H1 (cell line): ENCODE measurements around the gene DNAH10. TPM values are rescaled to one million over a fixed set of nuclear protein-coding genes. Genes with fewer than 3 reads are reported as not detected.
A peak's percentile ranks its signal among the peaks of the same experiment; 100 is the strongest.

Experiments used
- CTCF ChIA-PET: fragments of 300-600 bp; sonication (Branson Sonifier 250); formaldehyde crosslinking; loops from one replicate; lab custom pipeline; 2021; ENCODE audit not compliant: partially characterized antibody; lab: Charles Lee
- POLR2A ChIA-PET: fragments of 300-600 bp; sonication (Branson Sonifier 250); formaldehyde crosslinking; loops from one replicate; lab custom pipeline; 2021; ENCODE audit warnings: inconsistent platforms; ENCODE audit not compliant: partially characterized antibody; lab: Charles Lee
- DNase-seq, 2 experiments: peaks; one replicate each; pipeline versions ENCODE4 v3.0.0 to v3.0.0-alpha.2; 2010 to 2022; ENCODE audit warnings: low spot score in 2 of 2, low read depth in 1 of 2, mixed read lengths in 1 of 2
- FAIRE-seq: peaks from 2 replicates; lab custom pipeline; 2011; peaks lifted over from hg19 to GRCh38; lab: Jason Lieb, UNC
- H2AFZ ChIP-seq: 2 replicates; pipeline ENCODE4 v1.8.1; 2012; ENCODE audit warnings: low read length, inconsistent platforms
- H2AK5ac ChIP-seq: 2 replicates; pipeline ENCODE4 v1.6.1; 2013; ENCODE audit warnings: low read depth, low read length
- H2BK120ac ChIP-seq: replicated peaks from 2 replicates; pipeline ENCODE3; 2013; ENCODE audit warnings: low read depth, low read length, inconsistent platforms
- H2BK12ac ChIP-seq: 2 replicates; pipeline ENCODE4 v1.6.1; 2013; ENCODE audit warnings: low read depth, low read length
- H2BK15ac ChIP-seq: 2 replicates; pipeline ENCODE4 v1.6.1; 2013; ENCODE audit warnings: low read length
- H2BK20ac ChIP-seq: 2 replicates; pipeline ENCODE4 v1.6.1; 2013; ENCODE audit warnings: low read length
- H2BK5ac ChIP-seq: 2 replicates; pipeline ENCODE4 v1.6.1; 2013; ENCODE audit warnings: low read depth, low read length
- H3K14ac ChIP-seq: 2 replicates; pipeline ENCODE4 v1.6.1; 2013; ENCODE audit warnings: inconsistent platforms; ENCODE audit not compliant: insufficient read length
- H3K18ac ChIP-seq: 2 replicates; pipeline ENCODE4 v1.6.1; 2013; ENCODE audit warnings: low read length; ENCODE audit errors: extremely low read depth
- H3K23ac ChIP-seq: 2 replicates; pipeline ENCODE4 v1.6.1; 2013; ENCODE audit warnings: inconsistent platforms; ENCODE audit not compliant: insufficient read length
- H3K23me2 ChIP-seq: 2 replicates; pipeline ENCODE4 v1.6.1; 2013; ENCODE audit warnings: low read depth, low read length
- H3K27ac ChIP-seq: 2 replicates; pipeline ENCODE4 v1.6.1; 2011; ENCODE audit warnings: low read depth, low read length, inconsistent platforms
- H3K27me3 ChIP-seq, 4 experiments: replicated peaks in 1 of 4; 1 replicate in 1 of 4; 2 replicates in 3 of 4; pipeline versions ENCODE4 v1.6.1 to v1.8.1; 2011 to 2013; ENCODE audit warnings: low read length in 3 of 4, mild to moderate bottlenecking in 3 of 4, inconsistent platforms in 2 of 4, mixed read lengths in 2 of 4, moderate library complexity in 1 of 4; ENCODE audit not compliant: control insufficient read depth in 3 of 4, insufficient read depth in 3 of 4; ENCODE audit errors: extremely low read depth in 1 of 4
- H3K36me3 ChIP-seq, 4 experiments: 2 replicates each; pipeline versions ENCODE4 v1.6.1 to v1.8.1; 2011 to 2013; ENCODE audit warnings: mild to moderate bottlenecking in 4 of 4, low read length in 3 of 4, moderate library complexity in 2 of 4, control low read depth in 1 of 4, inconsistent platforms in 1 of 4; ENCODE audit not compliant: insufficient read depth in 4 of 4, control insufficient read depth in 2 of 4
- H3K4ac ChIP-seq: replicated peaks from 2 replicates; pipeline ENCODE3; 2013; ENCODE audit warnings: low read length, low read depth, mixed read lengths, inconsistent platforms; ENCODE audit not compliant: insufficient read length
- H3K4me1 ChIP-seq, 4 experiments: replicated peaks in 1 of 4; 1 replicate in 1 of 4; 2 replicates in 3 of 4; pipeline versions ENCODE4 v1.6.1 to v1.8.1; 2011 to 2013; ENCODE audit warnings: low read length in 3 of 4, inconsistent platforms in 2 of 4, mixed read lengths in 1 of 4; ENCODE audit not compliant: insufficient read depth in 4 of 4, control insufficient read depth in 3 of 4
- H3K4me2 ChIP-seq, 2 experiments: 2 replicates each; pipeline versions ENCODE4 v1.6.1 to v1.8.1; 2011 to 2013; ENCODE audit warnings: low read depth in 2 of 2, low read length in 2 of 2, control low read depth in 1 of 2, inconsistent platforms in 1 of 2, mild to moderate bottlenecking in 1 of 2; ENCODE audit not compliant: insufficient read depth in 1 of 2
- H3K4me3 ChIP-seq, 4 experiments: fragments of 200-600, 300-600 bp in 1 of 4; sonication (generic), shearing (Covaris generic), sonication (Bioruptor Twin) in 1 of 4; 2 replicates each; pipeline versions ENCODE4 v1.5.1 to v1.8.1; 2011 to 2016; ENCODE audit warnings: low read length in 4 of 4, low read depth in 3 of 4, control low read depth in 2 of 4, inconsistent platforms in 2 of 4, mild to moderate bottlenecking in 2 of 4, mixed read lengths in 1 of 4, moderate library complexity in 1 of 4; ENCODE audit not compliant: insufficient read depth in 2 of 4; ENCODE audit errors: extremely low read depth in 1 of 4
- H3K56ac ChIP-seq: replicated peaks from 2 replicates; pipeline ENCODE3; 2013; ENCODE audit warnings: low read depth, mild to moderate bottlenecking, mixed read lengths, low read length, inconsistent platforms; ENCODE audit not compliant: insufficient read length
- H3K79me1 ChIP-seq: 2 replicates; pipeline ENCODE4 v1.6.1; 2013; ENCODE audit warnings: low read depth, low read length, control low read depth
- H3K79me2 ChIP-seq, 2 experiments: 2 replicates each; pipeline versions ENCODE4 v1.6.1 to v1.8.1; 2012 to 2013; ENCODE audit warnings: low read length in 2 of 2, mild to moderate bottlenecking in 2 of 2, inconsistent platforms in 1 of 2; ENCODE audit not compliant: insufficient read depth in 2 of 2, control insufficient read depth in 1 of 2
- H3K9ac ChIP-seq, 4 experiments: replicated peaks in 1 of 4; 1 replicate in 1 of 4; 2 replicates in 3 of 4; pipeline versions ENCODE4 v1.6.1 to v1.8.1; 2011 to 2013; ENCODE audit warnings: low read depth in 3 of 4, low read length in 3 of 4, control low read depth in 2 of 4, mild to moderate bottlenecking in 2 of 4, moderate library complexity in 2 of 4, inconsistent platforms in 1 of 4; ENCODE audit errors: extremely low read depth in 1 of 4
- H3K9me3 ChIP-seq, 2 experiments: 2 replicates each; pipeline versions ENCODE4 v1.6.1 to v1.8.1; 2012 to 2013; ENCODE audit warnings: mild to moderate bottlenecking in 2 of 2, moderate library complexity in 2 of 2, control low read depth in 1 of 2, inconsistent platforms in 1 of 2, low read depth in 1 of 2, low read length in 1 of 2, mixed read lengths in 1 of 2; ENCODE audit not compliant: insufficient read depth in 2 of 2
- H4K20me1 ChIP-seq, 2 experiments: replicated peaks in 1 of 2; 2 replicates each; pipeline versions ENCODE3 to v1.8.1; 2011 to 2013; ENCODE audit warnings: inconsistent platforms in 2 of 2, low read length in 2 of 2, mild to moderate bottlenecking in 1 of 2; ENCODE audit not compliant: insufficient read depth in 2 of 2, control insufficient read depth in 1 of 2
- H4K5ac ChIP-seq: 2 replicates; pipeline ENCODE4 v1.6.1; 2013; ENCODE audit warnings: low read length, low read depth, mixed read lengths, inconsistent platforms; ENCODE audit not compliant: insufficient read length
- H4K8ac ChIP-seq: 2 replicates; pipeline ENCODE4 v1.8.0; 2013; ENCODE audit warnings: mild to moderate bottlenecking, moderate library complexity, low read length, inconsistent platforms; ENCODE audit not compliant: insufficient read depth; ENCODE audit errors: extremely low read depth
- H4K91ac ChIP-seq: replicated peaks from 2 replicates; pipeline ENCODE3; 2013; ENCODE audit warnings: low read length, mixed read lengths, inconsistent platforms; ENCODE audit not compliant: insufficient read length
- BACH1 ChIP-seq: IDR thresholded peaks from 2 replicates; pipeline ENCODE4 v1.6.1; 2012; ENCODE audit warnings: low read length, improper control_type of control experiment
- GABPA ChIP-seq: IDR thresholded peaks from 2 replicates; pipeline ENCODE4 v1.6.1; 2011; ENCODE audit warnings: mild to moderate bottlenecking, low read length, moderate library complexity, borderline replicate concordance; ENCODE audit not compliant: insufficient read depth
- GTF2F1 ChIP-seq: IDR thresholded peaks from 2 replicates; pipeline ENCODE4 v1.6.1; 2012; ENCODE audit warnings: low read depth, low read length, improper control_type of control experiment, borderline replicate concordance
- NANOG ChIP-seq: IDR thresholded peaks from 2 replicates; pipeline ENCODE4 v1.6.1; 2011; ENCODE audit warnings: low read length, low read depth, mild to moderate bottlenecking, inconsistent platforms; ENCODE audit not compliant: insufficient read depth, poor library complexity, severe bottlenecking
- POLR2A ChIP-seq, 2 experiments: IDR thresholded peaks; 1 replicate in 1 of 2; 2 replicates in 1 of 2; pipeline ENCODE4 v1.6.1; 2011; ENCODE audit warnings: low read depth in 2 of 2, low read length in 2 of 2, mild to moderate bottlenecking in 2 of 2; ENCODE audit errors: control extremely low read depth in 1 of 2
- SIN3A ChIP-seq, 2 experiments: IDR thresholded peaks in 1 of 2; conservative IDR thresholded peaks in 1 of 2; 2 replicates each; pipeline ENCODE4 v1.6.1; 2011 to 2012; ENCODE audit warnings: low read length in 2 of 2, improper control_type of control experiment in 1 of 2, low read depth in 1 of 2, mild to moderate bottlenecking in 1 of 2
- SIRT6 ChIP-seq: IDR thresholded peaks from one replicate; pipeline ENCODE4 v1.7.1; 2012; ENCODE audit warnings: low read length, inconsistent platforms
- SUZ12 ChIP-seq: fragments of 200-600 bp; sonication (generic); IDR thresholded peaks from 2 replicates; pipeline ENCODE4 v1.6.1; 2012; ENCODE audit warnings: mild to moderate bottlenecking, inconsistent platforms, low read length, moderate library complexity, mixed read lengths
- TAF1 ChIP-seq: IDR thresholded peaks from 2 replicates; pipeline ENCODE4 v1.6.1; 2011; ENCODE audit warnings: mild to moderate bottlenecking, low read depth, low read length
- TEAD4 ChIP-seq: IDR thresholded peaks from 2 replicates; pipeline ENCODE4 v1.6.1; 2012; ENCODE audit warnings: low read depth, low read length, inconsistent platforms, mixed read lengths
- ZNF274 ChIP-seq: IDR thresholded peaks from 2 replicates; pipeline ENCODE4 v1.7.0; 2012; ENCODE audit warnings: low read length, borderline replicate concordance; ENCODE audit errors: extremely low read depth
- WGBS, 2 experiments: shearing (Covaris generic) in 1 of 2; methylation state at CpG; one replicate each; pipeline versions ENCODE4 v1.1.6 to v1.1.7; 2013 to 2015; ENCODE audit warnings: low lambda C conversion rate in 2 of 2, mixed read lengths in 2 of 2, inconsistent platforms in 1 of 2, low coverage in 1 of 2, missing lambda C conversion rate in 1 of 2; ENCODE audit not compliant: insufficient replicate concordance in 2 of 2, insufficient coverage in 1 of 2, insufficient read length in 1 of 2; ENCODE audit errors: extremely low coverage in 1 of 2, missing lambda C conversion rate in 1 of 2; 5-methylcytosine and 5-hydroxymethylcytosine counted together
- polyA plus RNA-seq, 7 experiments: library from polyadenylated mRNA; depleted of rRNA in 3 of 7; stranded (reverse) in 5 of 7; unstranded in 2 of 7; fragments of >200 nt in 5 of 7; fragments of 200-250 nt in 2 of 7; gene quantifications; 1 replicate in 5 of 7; 2 replicates in 1 of 7; 4 replicates in 1 of 7; pipeline versions ENCODE4 v1.2.1 to v1.2.3, GENCODE V29; 2011 to 2013; ENCODE audit warnings: missing spikeins in 2 of 7, mixed read lengths in 2 of 7
- total RNA-seq: library from RNA; stranded (reverse); fragmentation: NEBNext Ultra II Directional; extraction: Animal tissue kit (Norgen Biotek cat#: 25700); gene quantifications from 2 replicates; pipeline ENCODE4 v1.2.1, GENCODE V29; 2021
- TF ChIP-seq, protein P1 (sequence below): IDR thresholded peaks from 2 replicates; pipeline ENCODE4 v1.6.1; 2011; ENCODE audit warnings: low read length, improper control_type of control experiment
- TF ChIP-seq, protein P2 (sequence below): IDR thresholded peaks from 2 replicates; pipeline ENCODE4 v1.6.1; 2012; ENCODE audit warnings: inconsistent platforms

The DNAH10 gene
- total and polyA plus RNA-seq, 2 of the 8 experiments (the other 6 are each of a cell fraction or from before 2014, with no cell fraction given): 0.02 to 0.24 TPM

DNA sequence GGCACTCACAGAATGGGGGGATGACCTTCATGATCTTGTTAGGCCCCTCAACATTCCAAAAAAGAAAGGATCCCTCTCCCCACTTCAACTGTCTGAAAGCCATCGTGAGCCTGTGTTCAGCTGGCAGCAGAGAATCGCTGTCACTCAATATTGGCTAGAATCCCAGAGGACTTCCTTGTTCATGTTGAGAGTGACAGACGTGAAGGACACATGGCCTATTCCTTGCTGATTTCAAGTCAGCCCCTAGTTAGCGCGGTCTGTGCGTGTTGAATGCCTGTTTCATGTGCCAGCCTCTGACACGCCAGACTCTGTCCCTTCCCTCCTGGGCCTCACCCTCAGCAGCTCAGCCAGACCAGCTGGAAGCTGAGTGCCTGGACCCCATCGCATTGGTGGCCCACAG lies 43.1 kb downstream of the DNAH10 start:
- no peak overlapping the region for H2BK12ac ChIP-seq
- 0 out of 2 replicates have a peak overlapping the region, but pooled peaks have one; percentile 5 for H2AFZ ChIP-seq
- 0 out of 7 replicates have a peak, but pooled peaks cover 0 to under 1% (median 0%) of the 10 kb centered on the region in 4 experiments for H3K27me3 ChIP-seq
- H3K4me1 ChIP-seq: no peaks in the 10 kb centered on the region
- ChIA-PET POLR2A (no interaction called here), CTCF (interaction anchor here (1.2 kb wide), 1 partner anchor 10 kb away, joined by 4 read pairs; no protein-coding TSS in a partner anchor)
- no peak overlapping the region for H3K4me3 ChIP-seq
- H4K20me1 ChIP-seq: no peaks in the 10 kb centered on the region
- H3K56ac ChIP-seq: no peak overlapping the region
- no peak overlapping the region for H3K4ac ChIP-seq
- no peak overlapping the region for H2BK20ac ChIP-seq
- DNase-seq: no peak
- no peak overlapping the region for H2BK120ac ChIP-seq
- no peak overlapping the region for H2AK5ac ChIP-seq
- H2BK5ac ChIP-seq: no peak overlapping the region
- H3K23me2 ChIP-seq: peaks cover 4% of the 10 kb centered on the region; the same call in 1 of the 2 replicates
- H3K18ac ChIP-seq: no peak overlapping the region
- FAIRE-seq: no peak
- no peaks in the 10 kb centered on the region for H3K36me3 ChIP-seq
- H3K79me2 ChIP-seq: no peaks in the 10 kb centered on the region
- no peak overlapping the region for H4K8ac ChIP-seq
- H3K79me1 ChIP-seq: no peaks in the 10 kb centered on the region
- no peak overlapping the region for H3K14ac ChIP-seq
- no peak overlapping the region for H3K23ac ChIP-seq
- H3K4me2 ChIP-seq: no peak overlapping the region
- TF ChIP-seq TAF1: no peak
- no peak for TF ChIP-seq ZNF274
- TF ChIP-seq POLR2A (IDR thresholded peaks at IDR 0.05; ENCODE audit: control extremely low read depth in 1 of 2, low read depth in 2 of 2, low read length in 2 of 2): no peak
- TF ChIP-seq, protein P1, sequence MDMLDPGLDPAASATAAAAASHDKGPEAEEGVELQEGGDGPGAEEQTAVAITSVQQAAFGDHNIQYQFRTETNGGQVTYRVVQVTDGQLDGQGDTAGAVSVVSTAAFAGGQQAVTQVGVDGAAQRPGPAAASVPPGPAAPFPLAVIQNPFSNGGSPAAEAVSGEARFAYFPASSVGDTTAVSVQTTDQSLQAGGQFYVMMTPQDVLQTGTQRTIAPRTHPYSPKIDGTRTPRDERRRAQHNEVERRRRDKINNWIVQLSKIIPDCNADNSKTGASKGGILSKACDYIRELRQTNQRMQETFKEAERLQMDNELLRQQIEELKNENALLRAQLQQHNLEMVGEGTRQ: no peak
- TF ChIP-seq TEAD4: no peak
- TF ChIP-seq SUZ12: no peak
- TF ChIP-seq GTF2F1: no peak
- no peak for TF ChIP-seq SIN3A (conservative IDR thresholded peaks at IDR 0.05 in 1 of 2, IDR thresholded peaks at IDR 0.05 in 1 of 2; ENCODE audit: low read depth in 1 of 2, low read length in 2 of 2)
- TF ChIP-seq, protein P2, sequence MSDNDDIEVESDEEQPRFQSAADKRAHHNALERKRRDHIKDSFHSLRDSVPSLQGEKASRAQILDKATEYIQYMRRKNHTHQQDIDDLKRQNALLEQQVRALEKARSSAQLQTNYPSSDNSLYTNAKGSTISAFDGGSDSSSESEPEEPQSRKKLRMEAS: no peak
- no peak for TF ChIP-seq SIRT6
- no peak for TF ChIP-seq GABPA
- no peak for TF ChIP-seq BACH1
- TF ChIP-seq NANOG: no peak
- no peak overlapping the region for H2BK15ac ChIP-seq
- H4K91ac ChIP-seq: no peak overlapping the region
- no peak overlapping the region for H3K27ac ChIP-seq
- no peak overlapping the region for H3K9ac ChIP-seq
- no peaks in the 10 kb centered on the region; a peak in 1 of 4 replicates for H3K9me3 ChIP-seq
- 89% methylated on average over 8 of the region's 8 CpGs; no CpG with 5 or more reads in 1 of the 2 experiments for WGBS, 2 experiments
- H4K5ac ChIP-seq: no peak overlapping the region
